ENCODE data around the gene RLBP1. TPM values are rescaled to one million over a fixed set of nuclear protein-coding genes. Genes with fewer than 3 reads are reported as not detected.
A peak's percentile ranks its signal among the peaks of the same experiment; 100 is the strongest.

RLBP1 gene
- total RNA-seq, 2 donors from 2014 or later = 0.48 TPM; not detected in 1

GRCh38 chr15:89184357-89184756 lies 37.0 kb downstream of the RLBP1 start:
- H3K4me3 Mint-ChIP-seq = no peak overlapping the region
- DNase-seq (ENCODE audit: low spot score) = no peak
- no peaks in the 10 kb centered on the region for H3K27me3 Mint-ChIP-seq
- H3K36me3 Mint-ChIP-seq = peaks cover 27% of the 10 kb centered on the region
- no peak for ATAC-seq
- H3K4me1 Mint-ChIP-seq (ENCODE audit: low read depth in 2 of 2) = peaks cover 32 to 62% of the 10 kb centered on the region in 2 donors
- no peaks in the 10 kb centered on the region for H3K9me3 Mint-ChIP-seq
- peak overlapping the region; percentile 21 to 99 for H3K27ac Mint-ChIP-seq

GRCh38 chr15:89179966-89180875 lies 41.2 kb downstream of the RLBP1 start:
- ATAC-seq = peak; percentile 86 to 91
- peak overlapping the region; percentile 91 to 99 for H3K27ac Mint-ChIP-seq

DNA sequence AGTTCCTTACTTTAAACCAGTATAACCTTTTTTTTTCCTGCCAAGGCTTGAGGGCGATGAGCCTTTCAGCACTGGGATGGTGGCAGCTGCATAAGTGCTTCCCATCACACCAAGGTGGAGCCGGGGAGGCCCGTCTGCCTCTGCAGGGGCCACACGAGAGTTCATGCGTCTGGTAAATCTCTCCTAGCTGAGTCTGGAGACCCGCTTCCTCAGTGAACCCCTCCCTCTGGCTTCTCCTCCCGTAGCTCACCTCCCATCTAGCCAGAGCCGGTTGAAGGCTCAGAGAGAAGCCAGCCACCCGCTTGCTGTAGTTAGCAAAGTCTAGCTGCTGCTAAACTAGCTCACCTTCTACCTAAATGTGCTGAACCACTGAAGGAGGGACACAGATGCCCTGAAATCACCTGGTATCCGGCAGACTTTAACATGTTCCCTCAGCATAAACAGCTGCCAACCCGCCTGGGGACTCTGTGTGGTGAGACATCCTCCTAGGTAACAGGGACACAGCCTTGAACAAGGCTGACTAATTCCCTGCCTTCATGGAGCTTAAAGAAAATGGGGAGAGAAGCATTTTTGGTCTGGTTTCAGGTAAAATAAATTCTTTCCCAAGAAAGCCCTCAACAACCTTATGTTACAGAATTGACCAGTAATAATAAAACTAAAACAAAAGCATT lies 42.9 kb downstream of the RLBP1 start:
- Mint-ChIP-seq H3K27ac (peak overlapping the region; percentile 91 to 99), H3K9me3 (no peaks in the 10 kb centered on the region), H3K4me1 (ENCODE audit: low read depth in 2 of 2) (peaks cover 51 to 69% of the 10 kb centered on the region in 2 donors), H3K36me3 (peaks cover 22% of the 10 kb centered on the region), H3K4me3 (peak overlapping the region; percentile 25), H3K27me3 (no peaks in the 10 kb centered on the region)
- no peak for DNase-seq (ENCODE audit: low spot score)
- ATAC-seq = no peak

More at GRCh38 chr15:89179966-89180875, 41.2 kb downstream of the RLBP1 start:
- H3K36me3 Mint-ChIP-seq = peaks cover 16% of the 10 kb centered on the region
- peak; percentile 85 for DNase-seq (ENCODE audit: low spot score)
- H3K9me3 Mint-ChIP-seq = no peaks in the 10 kb centered on the region
- H3K4me1 Mint-ChIP-seq (ENCODE audit: low read depth in 2 of 2) = peaks cover 46 to 68% of the 10 kb centered on the region in 2 donors
- H3K4me3 Mint-ChIP-seq = peak overlapping the region; percentile 62
- H3K27me3 Mint-ChIP-seq = no peaks in the 10 kb centered on the region

DNA sequence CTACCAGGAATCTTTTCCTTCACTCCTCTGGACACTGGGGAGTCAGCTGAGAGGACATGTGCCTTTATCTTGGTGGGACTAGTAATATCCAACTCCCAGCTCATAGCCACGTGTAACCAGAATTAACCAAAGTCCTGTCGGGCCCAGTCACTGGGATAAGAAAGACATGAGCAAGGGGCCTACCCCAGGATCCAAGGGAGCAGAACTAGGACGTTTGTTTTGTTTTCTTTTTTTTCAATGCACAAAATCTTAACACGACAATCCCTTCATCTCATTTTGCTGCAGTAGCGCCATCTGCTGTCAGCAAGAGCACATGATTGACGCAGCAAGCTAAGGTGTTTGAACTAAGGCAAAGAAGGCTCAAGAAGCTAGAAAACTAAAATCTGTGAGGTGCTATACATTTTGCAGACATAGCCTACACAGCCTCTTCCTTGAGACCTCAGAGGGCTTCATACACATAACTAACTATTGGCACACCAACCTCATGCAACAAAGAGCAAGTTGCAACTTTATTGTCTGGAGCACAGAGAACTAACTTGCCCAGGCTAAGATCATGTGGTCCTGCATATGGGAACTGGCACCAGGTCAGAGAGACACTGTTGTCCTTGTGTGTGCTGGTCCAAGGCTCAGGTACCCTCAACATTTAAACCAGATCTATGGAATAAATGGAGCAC lies 43.6 kb downstream of the RLBP1 start:
- H3K4me1 Mint-ChIP-seq (ENCODE audit: low read depth in 2 of 2) = peaks cover 48 to 65% of the 10 kb centered on the region in 2 donors
- H3K9me3 Mint-ChIP-seq = no peaks in the 10 kb centered on the region
- H3K27ac Mint-ChIP-seq = peak overlapping the region; percentile 91 to 99
- DNase-seq (ENCODE audit: low spot score) (peak; percentile 74), ATAC-seq (peak in 1 of 2 donors; percentile 29)
- no peak overlapping the region for H3K4me3 Mint-ChIP-seq
- H3K36me3 Mint-ChIP-seq = peaks cover 22% of the 10 kb centered on the region
- H3K27me3 Mint-ChIP-seq = no peaks in the 10 kb centered on the region

- peaks cover 46 to 63% of the 10 kb centered on the region in 2 donors for H3K4me1 Mint-ChIP-seq (ENCODE audit: low read depth in 2 of 2)
- no peak overlapping the region for H3K4me3 Mint-ChIP-seq
- peak overlapping the region; percentile 91 to 99 for H3K27ac Mint-ChIP-seq
- H3K36me3 Mint-ChIP-seq = peaks cover 22% of the 10 kb centered on the region
- DNase-seq (ENCODE audit: low spot score) (no peak), ATAC-seq (no peak)
- no peaks in the 10 kb centered on the region for H3K9me3 Mint-ChIP-seq
- H3K27me3 Mint-ChIP-seq = no peaks in the 10 kb centered on the region
Measured at GRCh38 chr15:89177116-89177515, 44.3 kb downstream of the RLBP1 start.

GRCh38 chr15:89175617-89176191 lies 45.7 kb downstream of the RLBP1 start:
- peaks cover 17% of the 10 kb centered on the region for H3K36me3 Mint-ChIP-seq

GRCh38 chr15:89174476-89174875 lies 46.9 kb downstream of the RLBP1 start:
- H3K27ac Mint-ChIP-seq = peak overlapping the region; percentile 45 to 99
- H3K27me3 Mint-ChIP-seq = no peaks in the 10 kb centered on the region
- H3K4me3 Mint-ChIP-seq = no peak overlapping the region
- H3K9me3 Mint-ChIP-seq = no peaks in the 10 kb centered on the region
- peaks cover 32 to 47% of the 10 kb centered on the region in 2 donors for H3K4me1 Mint-ChIP-seq (ENCODE audit: low read depth in 2 of 2)
- peaks cover 17% of the 10 kb centered on the region for H3K36me3 Mint-ChIP-seq
- no peak for DNase-seq (ENCODE audit: low spot score)
- no peak for ATAC-seq

More at GRCh38 chr15:89175617-89176191, 45.7 kb downstream of the RLBP1 start:
- DNase-seq (ENCODE audit: low spot score) (no peak), ATAC-seq (no peak)
- H3K27ac Mint-ChIP-seq = peak overlapping the region; percentile 49 to 99
- H3K4me3 Mint-ChIP-seq = no peak overlapping the region
- H3K4me1 Mint-ChIP-seq (ENCODE audit: low read depth in 2 of 2) = peaks cover 39 to 56% of the 10 kb centered on the region in 2 donors
- no peaks in the 10 kb centered on the region for H3K27me3 Mint-ChIP-seq
- H3K9me3 Mint-ChIP-seq = no peaks in the 10 kb centered on the region

- Mint-ChIP-seq H3K9me3 (no peaks in the 10 kb centered on the region), H3K27ac (peak overlapping the region in 1 of 2 donors; percentile 99), H3K4me1 (ENCODE audit: low read depth in 2 of 2) (peaks cover 32 to 46% of the 10 kb centered on the region in 2 donors), H3K36me3 (peaks cover 16% of the 10 kb centered on the region), H3K27me3 (no peaks in the 10 kb centered on the region), H3K4me3 (no peak overlapping the region)
- no peak for ATAC-seq
- no peak for DNase-seq (ENCODE audit: low spot score)
Measured at GRCh38 chr15:89172921-89173320, 48.5 kb downstream of the RLBP1 start.

DNA sequence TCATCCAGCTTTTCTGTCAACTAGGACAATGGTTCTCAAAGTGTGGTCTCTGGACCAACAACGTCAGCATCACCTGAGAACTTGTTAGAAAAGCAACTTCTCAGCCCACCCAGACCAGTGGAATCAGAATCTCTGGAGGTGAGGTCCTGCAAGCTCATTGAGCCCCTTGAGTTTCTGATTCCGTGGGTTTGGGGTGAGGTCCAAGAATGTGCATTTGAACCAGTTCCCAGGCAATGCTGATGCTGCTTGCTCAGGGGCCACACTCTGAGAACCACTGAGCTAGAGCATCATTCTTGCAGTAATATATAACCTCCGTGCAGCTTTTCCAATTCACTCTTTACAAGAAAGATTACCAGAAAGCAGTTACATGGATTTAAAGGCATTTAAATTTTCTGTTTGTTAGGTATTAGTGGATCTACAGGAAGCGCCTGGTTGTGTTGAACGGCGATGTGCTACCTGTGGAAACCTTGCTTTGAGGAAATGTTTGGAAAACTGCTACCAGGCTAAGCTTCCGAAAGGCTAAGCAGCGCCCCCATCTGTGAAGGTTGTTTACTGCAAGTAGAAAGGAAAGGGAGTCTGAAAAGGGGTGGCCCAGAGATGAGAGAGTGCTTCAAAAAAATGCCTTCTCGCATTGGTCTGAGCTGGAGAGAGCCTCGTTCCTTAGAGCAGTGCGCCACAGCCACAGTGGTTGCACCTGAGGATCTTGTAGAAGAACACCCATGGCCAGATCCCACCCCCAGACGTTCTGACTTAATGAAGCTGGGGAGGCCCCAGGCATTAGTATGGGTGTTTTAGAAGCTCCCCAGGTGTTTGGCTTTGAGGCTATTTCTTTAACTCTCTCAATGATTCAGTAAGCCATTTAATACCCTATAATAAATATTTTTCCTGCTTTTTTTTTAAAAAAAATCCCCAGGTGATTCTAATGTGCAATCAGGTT lies 50.0 kb downstream of the RLBP1 start:
- no peak for DNase-seq (ENCODE audit: low spot score)
- no peaks in the 10 kb centered on the region for H3K27me3 Mint-ChIP-seq
- no peak overlapping the region for H3K4me3 Mint-ChIP-seq
- ATAC-seq = no peak
- peaks cover 7% of the 10 kb centered on the region for H3K36me3 Mint-ChIP-seq
- H3K9me3 Mint-ChIP-seq = no peaks in the 10 kb centered on the region
- H3K4me1 Mint-ChIP-seq (ENCODE audit: low read depth in 2 of 2) = peaks cover 35 to 48% of the 10 kb centered on the region in 2 donors
- peak overlapping the region in 1 of 2 donors; percentile 99 for H3K27ac Mint-ChIP-seq

GRCh38 chr15:89170364-89170763 lies 51.0 kb downstream of the RLBP1 start:
- no peak for DNase-seq (ENCODE audit: low spot score)
- Mint-ChIP-seq H3K27me3 (no peaks in the 10 kb centered on the region), H3K4me3 (no peak overlapping the region), H3K9me3 (no peaks in the 10 kb centered on the region), H3K36me3 (peaks cover 6% of the 10 kb centered on the region), H3K4me1 (ENCODE audit: low read depth in 2 of 2) (peaks cover 35 to 42% of the 10 kb centered on the region in 2 donors), H3K27ac (peak overlapping the region; percentile 82 to 95)
- no peak for ATAC-seq

- ATAC-seq = no peak
- Mint-ChIP-seq H3K4me3 (peak overlapping the region; percentile 77), H3K9me3 (no peaks in the 10 kb centered on the region), H3K27ac (peak overlapping the region; percentile 82 to 95), H3K27me3 (no peaks in the 10 kb centered on the region), H3K36me3 (no peaks in the 10 kb centered on the region), H3K4me1 (ENCODE audit: low read depth in 2 of 2) (peaks cover 30% of the 10 kb centered on the region in 2 donors)
- DNase-seq (ENCODE audit: low spot score) = no peak
Measured at GRCh38 chr15:89168316-89168833, 53.0 kb downstream of the RLBP1 start.
